Measurements from ENCODE around the gene WFDC6.

WFDC6 gene

GRCh38 chr20:45497971-45498494, 41.2 kb downstream of the WFDC6 start:
- no peak overlapping the region for H3K27ac ChIP-seq (ENCODE audit: low read length)
- TF ChIP-seq EZH2phosphoT487 (IDR thresholded peaks at IDR 0.05; ENCODE audit: low read depth), result no peak
- TF ChIP-seq, protein P1, sequence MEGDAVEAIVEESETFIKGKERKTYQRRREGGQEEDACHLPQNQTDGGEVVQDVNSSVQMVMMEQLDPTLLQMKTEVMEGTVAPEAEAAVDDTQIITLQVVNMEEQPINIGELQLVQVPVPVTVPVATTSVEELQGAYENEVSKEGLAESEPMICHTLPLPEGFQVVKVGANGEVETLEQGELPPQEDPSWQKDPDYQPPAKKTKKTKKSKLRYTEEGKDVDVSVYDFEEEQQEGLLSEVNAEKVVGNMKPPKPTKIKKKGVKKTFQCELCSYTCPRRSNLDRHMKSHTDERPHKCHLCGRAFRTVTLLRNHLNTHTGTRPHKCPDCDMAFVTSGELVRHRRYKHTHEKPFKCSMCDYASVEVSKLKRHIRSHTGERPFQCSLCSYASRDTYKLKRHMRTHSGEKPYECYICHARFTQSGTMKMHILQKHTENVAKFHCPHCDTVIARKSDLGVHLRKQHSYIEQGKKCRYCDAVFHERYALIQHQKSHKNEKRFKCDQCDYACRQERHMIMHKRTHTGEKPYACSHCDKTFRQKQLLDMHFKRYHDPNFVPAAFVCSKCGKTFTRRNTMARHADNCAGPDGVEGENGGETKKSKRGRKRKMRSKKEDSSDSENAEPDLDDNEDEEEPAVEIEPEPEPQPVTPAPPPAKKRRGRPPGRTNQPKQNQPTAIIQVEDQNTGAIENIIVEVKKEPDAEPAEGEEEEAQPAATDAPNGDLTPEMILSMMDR (IDR thresholded peaks at IDR 0.05; ENCODE audit: low read depth, low read length), result peak; percentile 31; the same call in 1 of the 2 replicates

GRCh38 chr20:45496166-45496565, 43.1 kb downstream of the WFDC6 start:
- Histone ChIP-seq H3K27ac (ENCODE audit: low read length) (no peak overlapping the region), H3K4me2 (ENCODE audit: low read length) (no peak overlapping the region), H3K79me2 (ENCODE audit: low read length) (no peaks in the 10 kb centered on the region), H2AFZ (ENCODE audit: low read depth, low read length) (no peak overlapping the region), H3K27me3 (ENCODE audit: low read depth, low read length) (peaks cover 74% of the 10 kb centered on the region), H3K9me3 (ENCODE audit: insufficient read depth, low read length) (no peaks in the 10 kb centered on the region), H4K20me1 (ENCODE audit: insufficient read depth, low read length) (no peaks in the 10 kb centered on the region), H3K36me3 (replicated peaks; ENCODE audit: low read depth, low read length) (no peaks in the 10 kb centered on the region), H3K4me1 (ENCODE audit: low read length) (no peaks in the 10 kb centered on the region), H3K4me3 (ENCODE audit: low read length) (no peak overlapping the region), H3K9ac (ENCODE audit: low read length) (no peak overlapping the region)
- TF ChIP-seq, protein P1 (IDR thresholded peaks at IDR 0.05; ENCODE audit: low read depth, low read length), result no peak
- no peak for TF ChIP-seq EZH2phosphoT487 (IDR thresholded peaks at IDR 0.05; ENCODE audit: low read depth)

More at GRCh38 chr20:45497971-45498494, 41.2 kb downstream of the WFDC6 start:
- H3K4me3 ChIP-seq (ENCODE audit: low read length), result no peak overlapping the region
- H2AFZ ChIP-seq (ENCODE audit: low read depth, low read length), result no peak overlapping the region
- H3K79me2 ChIP-seq (ENCODE audit: low read length), result no peaks in the 10 kb centered on the region
- H4K20me1 ChIP-seq (ENCODE audit: insufficient read depth, low read length), result no peaks in the 10 kb centered on the region
- H3K9me3 ChIP-seq (ENCODE audit: insufficient read depth, low read length), result no peaks in the 10 kb centered on the region
- H3K9ac ChIP-seq (ENCODE audit: low read length), result no peak overlapping the region
- H3K27me3 ChIP-seq (ENCODE audit: low read depth, low read length), result peaks cover 78% of the 10 kb centered on the region
- H3K36me3 ChIP-seq (replicated peaks; ENCODE audit: low read depth, low read length), result no peaks in the 10 kb centered on the region
- H3K4me2 ChIP-seq (ENCODE audit: low read length), result no peak overlapping the region
- H3K4me1 ChIP-seq (ENCODE audit: low read length), result no peaks in the 10 kb centered on the region

- Histone ChIP-seq H3K9me3 (ENCODE audit: insufficient read depth, low read length) (no peaks in the 10 kb centered on the region), H3K9ac (ENCODE audit: low read length) (no peak overlapping the region), H3K4me2 (ENCODE audit: low read length) (no peak overlapping the region), H2AFZ (ENCODE audit: low read depth, low read length) (no peak overlapping the region), H3K27ac (ENCODE audit: low read length) (no peak overlapping the region), H3K4me3 (ENCODE audit: low read length) (no peak overlapping the region), H3K79me2 (ENCODE audit: low read length) (no peaks in the 10 kb centered on the region), H4K20me1 (ENCODE audit: insufficient read depth, low read length) (no peaks in the 10 kb centered on the region), H3K27me3 (ENCODE audit: low read depth, low read length) (peaks cover 74% of the 10 kb centered on the region), H3K36me3 (replicated peaks; ENCODE audit: low read depth, low read length) (no peaks in the 10 kb centered on the region), H3K4me1 (ENCODE audit: low read length) (no peaks in the 10 kb centered on the region)
- TF ChIP-seq EZH2phosphoT487 (IDR thresholded peaks at IDR 0.05; ENCODE audit: low read depth), result no peak
- TF ChIP-seq, protein P1 (IDR thresholded peaks at IDR 0.05; ENCODE audit: low read depth, low read length), result no peak
Measured at GRCh38 chr20:45495501-45495941, 43.8 kb downstream of the WFDC6 start.

DNA sequence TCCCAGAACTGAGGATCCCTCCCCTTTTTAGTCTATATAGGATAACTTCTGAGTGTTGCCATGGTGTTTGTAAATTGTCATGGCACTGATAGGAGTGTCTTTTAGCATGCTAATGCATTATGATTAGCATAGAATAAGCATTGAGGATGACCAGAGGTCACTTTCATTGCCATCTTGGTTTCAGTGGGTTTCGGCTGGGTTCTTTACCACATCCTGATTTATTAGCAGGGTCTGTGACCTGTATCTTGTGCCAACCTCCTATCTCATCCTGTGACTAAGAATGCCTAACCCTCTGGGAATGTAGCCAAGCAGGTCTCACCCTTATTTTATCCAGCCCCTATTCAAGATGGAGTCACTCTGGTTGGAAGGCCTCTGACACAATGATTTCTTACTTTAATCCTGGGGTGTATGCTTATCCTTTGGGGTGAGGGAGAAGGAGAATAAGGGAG, 50.2 kb downstream of the WFDC6 start:
- no peaks in the 10 kb centered on the region for H4K20me1 ChIP-seq (ENCODE audit: insufficient read depth, low read length)
- H2AFZ ChIP-seq (ENCODE audit: low read depth, low read length), result no peak overlapping the region
- no peak overlapping the region for H3K4me3 ChIP-seq (ENCODE audit: low read length)
- H3K9ac ChIP-seq (ENCODE audit: low read length), result no peak overlapping the region
- no peak overlapping the region for H3K27ac ChIP-seq (ENCODE audit: low read length)
- H3K4me2 ChIP-seq (ENCODE audit: low read length), result no peak overlapping the region
- H3K27me3 ChIP-seq (ENCODE audit: low read depth, low read length), result peaks cover 68% of the 10 kb centered on the region
- H3K9me3 ChIP-seq (ENCODE audit: insufficient read depth, low read length), result no peaks in the 10 kb centered on the region
- TF ChIP-seq, protein P1 (IDR thresholded peaks at IDR 0.05; ENCODE audit: low read depth, low read length), result no peak
- TF ChIP-seq EZH2phosphoT487 (IDR thresholded peaks at IDR 0.05; ENCODE audit: low read depth), result no peak
- H3K36me3 ChIP-seq (replicated peaks; ENCODE audit: low read depth, low read length), result no peaks in the 10 kb centered on the region
- no peaks in the 10 kb centered on the region for H3K4me1 ChIP-seq (ENCODE audit: low read length)
- H3K79me2 ChIP-seq (ENCODE audit: low read length), result no peaks in the 10 kb centered on the region
